ENCODE results near the gene TMEM82.

GRCh38 chr1:15726508-15726907, 15.8 kb upstream of the TMEM82 start:
- TF ChIP-seq POLR2A (IDR thresholded peaks at IDR 0.05) = no peak
- TF ChIP-seq, protein P1, sequence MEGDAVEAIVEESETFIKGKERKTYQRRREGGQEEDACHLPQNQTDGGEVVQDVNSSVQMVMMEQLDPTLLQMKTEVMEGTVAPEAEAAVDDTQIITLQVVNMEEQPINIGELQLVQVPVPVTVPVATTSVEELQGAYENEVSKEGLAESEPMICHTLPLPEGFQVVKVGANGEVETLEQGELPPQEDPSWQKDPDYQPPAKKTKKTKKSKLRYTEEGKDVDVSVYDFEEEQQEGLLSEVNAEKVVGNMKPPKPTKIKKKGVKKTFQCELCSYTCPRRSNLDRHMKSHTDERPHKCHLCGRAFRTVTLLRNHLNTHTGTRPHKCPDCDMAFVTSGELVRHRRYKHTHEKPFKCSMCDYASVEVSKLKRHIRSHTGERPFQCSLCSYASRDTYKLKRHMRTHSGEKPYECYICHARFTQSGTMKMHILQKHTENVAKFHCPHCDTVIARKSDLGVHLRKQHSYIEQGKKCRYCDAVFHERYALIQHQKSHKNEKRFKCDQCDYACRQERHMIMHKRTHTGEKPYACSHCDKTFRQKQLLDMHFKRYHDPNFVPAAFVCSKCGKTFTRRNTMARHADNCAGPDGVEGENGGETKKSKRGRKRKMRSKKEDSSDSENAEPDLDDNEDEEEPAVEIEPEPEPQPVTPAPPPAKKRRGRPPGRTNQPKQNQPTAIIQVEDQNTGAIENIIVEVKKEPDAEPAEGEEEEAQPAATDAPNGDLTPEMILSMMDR (IDR thresholded peaks at IDR 0.05) = no peak

All from esophagus squamous epithelium (tissue), 4 donors.